Activated T-helper 2 cell treated with anti-CD3 and anti-CD28 coated beads, Interferon-gamma antibody, Interleukin-2, Interleukin-4, amounts not matched to agents 10 μg/mL and 5 μg/mL and 100 μg/mL, durations not matched to agents 14 hours and 24 hours and 36 hours (primary cell): Measurements from ENCODE around the gene SEC24D. TPM values are rescaled to one million over a fixed set of nuclear protein-coding genes. Genes with fewer than 3 reads are reported as not detected.

ENCODE experiments used
- DNase-seq: peaks from one replicate; pipeline ENCODE4 v3.0.0; 2021; ENCODE audit warnings: low spot score
- H3K27ac Mint-ChIP-seq: one replicate; pipeline ENCODE4 v1.8.0; 2021; ENCODE audit warnings: mixed read lengths
- H3K27me3 Mint-ChIP-seq: one replicate; pipeline ENCODE4 v1.8.0; 2021; ENCODE audit warnings: low read depth, mixed read lengths
- H3K36me3 Mint-ChIP-seq: one replicate; pipeline ENCODE4 v1.8.0; 2021; ENCODE audit warnings: low read depth, mixed read lengths
- H3K4me1 Mint-ChIP-seq: one replicate; pipeline ENCODE4 v1.8.0; 2021; ENCODE audit warnings: low read depth, mixed read lengths
- H3K4me3 Mint-ChIP-seq: one replicate; pipeline ENCODE4 v1.8.0; 2021; ENCODE audit warnings: low read depth, mild to moderate bottlenecking, moderate library complexity, mixed read lengths
- H3K9me3 Mint-ChIP-seq: one replicate; pipeline ENCODE4 v1.8.0; 2021; ENCODE audit warnings: mixed read lengths
- intact Hi-C: fragments of 100-400 bp; cut with micrococcal nuclease; formaldehyde crosslinking; loops from one replicate; pipeline ENCODE4 v1.15.1; 2023
- total RNA-seq: library from RNA; stranded (reverse); gene quantifications from 2 replicates; pipeline ENCODE4 v1.2.3, GENCODE V29; 2022

The SEC24D gene
- total RNA-seq, 1 donor from 2014 or later = 60.0 TPM

- Mint-ChIP-seq H3K4me3 (no peak overlapping the region), H3K36me3 (peaks cover 31% of the 10 kb centered on the region), H3K27ac (no peak overlapping the region), H3K9me3 (no peaks in the 10 kb centered on the region), H3K4me1 (no peaks in the 10 kb centered on the region), H3K27me3 (no peaks in the 10 kb centered on the region)
- intact Hi-C loops = no loop called here
- DNase-seq = no peak
These were observed 86.5 kb downstream of the SEC24D start for GRCh38 chr4:118749347-118749988.

GRCh38 chr4:118746251-118746919 lies 89.5 kb downstream of the SEC24D start:
- Mint-ChIP-seq H3K27ac (no peak overlapping the region), H3K36me3 (peaks cover 27% of the 10 kb centered on the region), H3K4me3 (no peak overlapping the region), H3K9me3 (no peaks in the 10 kb centered on the region), H3K27me3 (no peaks in the 10 kb centered on the region), H3K4me1 (no peaks in the 10 kb centered on the region)
- intact Hi-C loops = no loop called here
- no peak for DNase-seq

- Mint-ChIP-seq H3K27ac (no peak overlapping the region), H3K27me3 (no peaks in the 10 kb centered on the region), H3K4me1 (no peaks in the 10 kb centered on the region), H3K9me3 (no peaks in the 10 kb centered on the region), H3K36me3 (peaks cover 27% of the 10 kb centered on the region), H3K4me3 (no peak overlapping the region)
- intact Hi-C loops = no loop called here
- no peak for DNase-seq
These were observed 90.6 kb downstream of the SEC24D start for GRCh38 chr4:118745357-118745756.

GRCh38 chr4:118743867-118744266 lies 92.1 kb downstream of the SEC24D start:
- no peak overlapping the region for H3K4me3 Mint-ChIP-seq
- no peaks in the 10 kb centered on the region for H3K9me3 Mint-ChIP-seq
- peaks cover 39% of the 10 kb centered on the region for H3K36me3 Mint-ChIP-seq
- no peak overlapping the region for H3K27ac Mint-ChIP-seq
- no peaks in the 10 kb centered on the region for H3K27me3 Mint-ChIP-seq
- DNase-seq = no peak
- intact Hi-C loops = no loop called here
- no peaks in the 10 kb centered on the region for H3K4me1 Mint-ChIP-seq

GRCh38 chr4:118742050-118742449 lies 93.9 kb downstream of the SEC24D start:
- no peak overlapping the region for H3K4me3 Mint-ChIP-seq
- H3K4me1 Mint-ChIP-seq = no peaks in the 10 kb centered on the region
- H3K9me3 Mint-ChIP-seq = no peaks in the 10 kb centered on the region
- no peak for DNase-seq
- no peaks in the 10 kb centered on the region for H3K27me3 Mint-ChIP-seq
- no peak overlapping the region for H3K27ac Mint-ChIP-seq
- intact Hi-C loops = no loop called here
- peaks cover 56% of the 10 kb centered on the region for H3K36me3 Mint-ChIP-seq

- Mint-ChIP-seq H3K4me1 (no peaks in the 10 kb centered on the region), H3K36me3 (peaks cover 58% of the 10 kb centered on the region), H3K27ac (no peak overlapping the region)
These were observed 94.5 kb downstream of the SEC24D start for GRCh38 chr4:118741301-118741855.

GRCh38 chr4:118740869-118741268 lies 95.1 kb downstream of the SEC24D start:
- H3K27me3 Mint-ChIP-seq = no peaks in the 10 kb centered on the region
- H3K4me1 Mint-ChIP-seq = no peaks in the 10 kb centered on the region
- intact Hi-C loops = loop anchor here (1.0 kb wide), 1 partner anchor 149 kb away; no protein-coding TSS in a partner anchor
- DNase-seq = no peak
- H3K4me3 Mint-ChIP-seq = no peak overlapping the region
- no peaks in the 10 kb centered on the region for H3K9me3 Mint-ChIP-seq
- peaks cover 56% of the 10 kb centered on the region for H3K36me3 Mint-ChIP-seq
- no peak overlapping the region for H3K27ac Mint-ChIP-seq

More at GRCh38 chr4:118741301-118741855, 94.5 kb downstream of the SEC24D start:
- no peaks in the 10 kb centered on the region for H3K27me3 Mint-ChIP-seq
- H3K4me3 Mint-ChIP-seq = no peak overlapping the region
- intact Hi-C loops = loop anchor here (1.0 kb wide), 1 partner anchor 149 kb away; no protein-coding TSS in a partner anchor
- no peak for DNase-seq
- no peaks in the 10 kb centered on the region for H3K9me3 Mint-ChIP-seq

GRCh38 chr4:118739022-118739713 lies 96.8 kb downstream of the SEC24D start:
- no peaks in the 10 kb centered on the region for H3K4me1 Mint-ChIP-seq
- H3K4me3 Mint-ChIP-seq = no peak overlapping the region
- no peak for DNase-seq
- intact Hi-C loops = no loop called here
- H3K27me3 Mint-ChIP-seq = no peaks in the 10 kb centered on the region
- H3K9me3 Mint-ChIP-seq = no peaks in the 10 kb centered on the region
- H3K36me3 Mint-ChIP-seq = peaks cover 56% of the 10 kb centered on the region
- no peak overlapping the region for H3K27ac Mint-ChIP-seq

GRCh38 chr4:118738090-118738489 lies 97.8 kb downstream of the SEC24D start:
- H3K36me3 Mint-ChIP-seq = peaks cover 56% of the 10 kb centered on the region
- H3K4me3 Mint-ChIP-seq = no peak overlapping the region
- H3K9me3 Mint-ChIP-seq = no peaks in the 10 kb centered on the region
- no peak for DNase-seq
- H3K27me3 Mint-ChIP-seq = no peaks in the 10 kb centered on the region
- no peaks in the 10 kb centered on the region for H3K4me1 Mint-ChIP-seq
- no peak overlapping the region for H3K27ac Mint-ChIP-seq
- intact Hi-C loops = no loop called here

- no peak for DNase-seq
- H3K27me3 Mint-ChIP-seq = no peaks in the 10 kb centered on the region
- H3K36me3 Mint-ChIP-seq = peaks cover 63% of the 10 kb centered on the region
- H3K4me3 Mint-ChIP-seq = no peak overlapping the region
- no peaks in the 10 kb centered on the region for H3K9me3 Mint-ChIP-seq
- intact Hi-C loops = no loop called here
- H3K27ac Mint-ChIP-seq = no peak overlapping the region
- H3K4me1 Mint-ChIP-seq = no peaks in the 10 kb centered on the region
These were observed 99.0 kb downstream of the SEC24D start for GRCh38 chr4:118736900-118737299.

- Mint-ChIP-seq H3K9me3 (no peaks in the 10 kb centered on the region), H3K27me3 (no peaks in the 10 kb centered on the region), H3K4me3 (no peak overlapping the region), H3K27ac (no peak overlapping the region), H3K4me1 (peaks cover 10% of the 10 kb centered on the region), H3K36me3 (peaks cover 66% of the 10 kb centered on the region)
- no peak for DNase-seq
- intact Hi-C loops = no loop called here
These were observed 101.3 kb downstream of the SEC24D start for GRCh38 chr4:118734491-118735205.

- intact Hi-C loops = no loop called here
- no peak overlapping the region for H3K4me3 Mint-ChIP-seq
- peaks cover 14% of the 10 kb centered on the region for H3K4me1 Mint-ChIP-seq
- DNase-seq = no peak
- no peak overlapping the region for H3K27ac Mint-ChIP-seq
- no peaks in the 10 kb centered on the region for H3K27me3 Mint-ChIP-seq
- no peaks in the 10 kb centered on the region for H3K9me3 Mint-ChIP-seq
- H3K36me3 Mint-ChIP-seq = peaks cover 60% of the 10 kb centered on the region
These were observed 103.2 kb downstream of the SEC24D start for GRCh38 chr4:118732591-118733330.
